ENCODE data around the gene ROM1.

The ROM1 gene

GRCh38 chr11:62652161-62653006 is 39.3 kb downstream of the ROM1 start:
- no peak for TF ChIP-seq CTCF (conservative IDR thresholded peaks at IDR 0.05; ENCODE audit: low read length)
- peak overlapping the region; percentile 84 for H3K4me3 ChIP-seq (ENCODE audit: low read length)
- DNase-seq (ENCODE audit: low read depth) = no peak

- DNase-seq (ENCODE audit: low read depth) = no peak
- H3K4me3 ChIP-seq (ENCODE audit: low read length) = no peak overlapping the region
- no peak for TF ChIP-seq CTCF (conservative IDR thresholded peaks at IDR 0.05; ENCODE audit: low read length)
Measured at GRCh38 chr11:62654297-62654696, 41.2 kb downstream of the ROM1 start.

GRCh38 chr11:62656796-62657429 is 43.9 kb downstream of the ROM1 start:
- TF ChIP-seq CTCF (conservative IDR thresholded peaks at IDR 0.05; ENCODE audit: low read length) = no peak
- DNase-seq (ENCODE audit: low read depth) = no peak
- no peak overlapping the region for H3K4me3 ChIP-seq (ENCODE audit: low read length)

- no peak for TF ChIP-seq CTCF (conservative IDR thresholded peaks at IDR 0.05; ENCODE audit: low read length)
- peak; percentile 30 for DNase-seq (ENCODE audit: low read depth)
Measured at GRCh38 chr11:62664405-62665074, 51.5 kb downstream of the ROM1 start.

More at GRCh38 chr11:62664405-62665074, 51.5 kb downstream of the ROM1 start:
- H3K4me3 ChIP-seq (ENCODE audit: low read length) = peak overlapping the region; percentile 93
